AG09319 (cell line): ENCODE measurements around the gene WIPI1.

Experiments
- DNase-seq: peaks from one replicate; pipeline ENCODE4 v3.0.0-alpha.2; 2010; ENCODE audit warnings: low read depth; ENCODE audit errors: extremely low read depth
- CTCF ChIP-seq: IDR thresholded peaks from 2 replicates; pipeline ENCODE4 v1.5.1; 2011; ENCODE audit warnings: low read depth, mild to moderate bottlenecking, inconsistent platforms, low read length, moderate library complexity

WIPI1 gene

DNA sequence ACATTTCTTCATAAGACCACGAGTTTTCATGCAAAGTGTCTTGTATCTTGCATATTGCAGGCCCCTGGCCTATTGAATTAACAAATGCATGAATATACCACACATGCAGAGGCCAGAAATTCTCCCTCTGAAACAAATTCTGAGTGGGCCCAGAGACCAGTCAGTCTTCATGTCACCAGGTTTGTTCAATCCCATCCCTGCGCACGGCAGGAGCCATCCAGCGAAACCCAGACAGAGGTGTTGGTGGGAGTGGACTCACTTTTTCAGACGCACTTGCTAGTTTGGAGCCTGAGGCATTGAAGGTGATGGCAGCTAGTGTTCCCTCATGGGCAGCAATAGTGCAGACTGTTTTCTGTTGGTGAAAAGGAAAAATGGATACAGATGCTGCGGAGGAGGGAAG, 21.9 kb downstream of the WIPI1 start:
- DNase-seq, result no peak
- no peak for TF ChIP-seq CTCF

- no peak for TF ChIP-seq CTCF
These were observed 23.3 kb downstream of the WIPI1 start for GRCh38 chr17:68433911-68434508.

GRCh38 chr17:68433211-68433610, 24.1 kb downstream of the WIPI1 start:
- DNase-seq, result no peak

More at GRCh38 chr17:68433911-68434508, 23.3 kb downstream of the WIPI1 start:
- DNase-seq, result no peak

DNA sequence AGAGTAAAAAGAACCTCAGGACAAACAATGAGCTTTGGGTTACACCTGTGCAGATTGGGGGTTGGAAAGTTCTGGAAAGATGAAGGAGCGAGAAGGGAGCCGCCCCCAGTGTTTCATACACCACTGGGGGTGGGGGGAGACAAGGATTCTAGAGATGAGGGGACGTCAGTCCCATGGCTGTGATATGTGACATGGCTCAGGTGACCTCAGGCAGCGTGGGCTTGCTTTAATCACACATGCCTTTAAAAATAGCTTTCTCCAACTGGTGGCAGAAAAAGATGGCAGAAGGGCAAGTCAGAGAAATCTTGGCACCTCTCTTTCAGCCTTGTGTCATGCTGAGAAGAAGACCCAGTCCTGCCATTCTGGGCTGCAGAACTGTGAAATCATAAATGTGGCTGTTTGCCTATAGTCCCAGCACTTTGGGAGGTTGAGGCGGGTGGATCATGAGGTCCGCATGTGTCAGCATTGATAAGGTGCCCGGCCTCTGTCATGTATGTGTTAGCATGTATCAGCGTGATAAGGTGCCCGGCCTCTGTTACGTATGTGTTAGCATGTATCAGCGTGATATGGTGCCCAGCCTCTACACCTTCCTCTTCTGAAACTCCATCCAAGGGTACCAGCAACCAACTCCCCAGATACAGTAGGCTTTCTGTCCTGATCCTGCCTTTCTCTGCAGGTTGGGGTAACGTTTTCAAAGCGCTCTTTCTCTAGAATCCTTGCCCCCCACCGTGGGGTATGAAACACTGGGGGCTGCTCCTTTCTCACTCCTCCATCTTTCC, 25.0 kb downstream of the WIPI1 start:
- TF ChIP-seq CTCF, result no peak
- no peak for DNase-seq

More at GRCh38 chr17:68433211-68433610, 24.1 kb downstream of the WIPI1 start:
- no peak for TF ChIP-seq CTCF

- no peak for DNase-seq
- peak; percentile 27 for TF ChIP-seq CTCF
These were observed 25.6 kb downstream of the WIPI1 start for GRCh38 chr17:68431661-68432071.

GRCh38 chr17:68431045-68431608, 26.2 kb downstream of the WIPI1 start:
- TF ChIP-seq CTCF, result no peak
- no peak for DNase-seq

DNA sequence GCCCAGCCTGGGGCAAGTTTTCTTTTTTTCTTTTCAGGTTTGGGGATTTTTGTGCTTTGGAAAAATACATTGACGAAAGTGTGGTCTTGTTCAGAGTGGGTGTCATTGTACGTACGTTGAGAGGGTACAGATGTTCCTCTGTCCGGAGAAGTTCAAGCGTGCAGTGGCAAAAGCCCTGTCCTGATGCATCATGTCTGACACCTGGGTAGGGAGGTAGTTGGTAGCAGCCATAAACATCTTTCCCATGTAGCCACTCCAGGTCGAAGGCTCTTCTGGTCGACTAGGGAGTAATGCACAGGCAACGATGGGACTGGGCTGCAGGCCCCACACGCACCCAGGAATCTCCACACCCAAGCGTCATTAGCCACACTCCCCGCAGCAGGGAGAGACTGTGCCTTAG, 27.4 kb downstream of the WIPI1 start:
- DNase-seq, result no peak
- no peak for TF ChIP-seq CTCF
